ENCODE data around the gene SLC9A4. TPM values are rescaled to one million over a fixed set of nuclear protein-coding genes. Genes with fewer than 3 reads are reported as not detected.

The SLC9A4 gene
- total and polyA plus RNA-seq, 7 donors, result 0.04 TPM; not detected in 6

GRCh38 chr2:102439065-102439695 lies 33.8 kb upstream of the SLC9A4 start:
- Histone ChIP-seq H3K27me3 (no peaks in the 10 kb centered on the region), H3K36me3 (no peaks in the 10 kb centered on the region), H3K4me1 (no peaks in the 10 kb centered on the region), H3K4me3 (no peak overlapping the region), H3K9me3 (no peaks in the 10 kb centered on the region), H3K27ac (no peak overlapping the region)
- no peak for DNase-seq
- intact Hi-C loops (cut with DNase I), result no loop called here
- TF ChIP-seq POLR2AphosphoS5 (IDR thresholded peaks at IDR 0.05) (no peak), POLR2A (IDR thresholded peaks at IDR 0.05) (no peak), EP300 (IDR thresholded peaks at IDR 0.05) (no peak), CTCF (IDR thresholded peaks at IDR 0.05) (no peak)
- 74% methylated on average over 6 of the region's 6 CpGs for WGBS, 2 donors

GRCh38 chr2:102442967-102443828 lies 29.8 kb upstream of the SLC9A4 start:
- 24 to 27% methylated on average over 13 of the region's 13 CpGs for WGBS, 2 donors
- Histone ChIP-seq H3K27ac (no peak overlapping the region), H3K36me3 (no peaks in the 10 kb centered on the region), H3K4me3 (no peak overlapping the region), H3K27me3 (no peaks in the 10 kb centered on the region), H3K4me1 (no peaks in the 10 kb centered on the region), H3K9me3 (no peaks in the 10 kb centered on the region)
- intact Hi-C loops (cut with DNase I), result loop anchor here (10.0 kb wide), 1 partner anchor 1098 kb away; no protein-coding TSS in a partner anchor
- no peak for DNase-seq
- TF ChIP-seq CTCF (IDR thresholded peaks at IDR 0.05), result peak in 3 of 4 experiments; percentile 30 to 35 (median 34)
- no peak for TF ChIP-seq POLR2AphosphoS5 (IDR thresholded peaks at IDR 0.05)

GRCh38 chr2:102444233-102444632 lies 28.8 kb upstream of the SLC9A4 start:
- Histone ChIP-seq H3K36me3 (no peaks in the 10 kb centered on the region), H3K4me1 (no peaks in the 10 kb centered on the region), H3K9me3 (no peaks in the 10 kb centered on the region), H3K4me3 (no peak overlapping the region), H3K27me3 (no peaks in the 10 kb centered on the region), H3K27ac (no peak overlapping the region)
- intact Hi-C loops (cut with DNase I), result loop anchor here (10.0 kb wide), 1 partner anchor 1099 kb away; no protein-coding TSS in a partner anchor
- TF ChIP-seq EP300 (IDR thresholded peaks at IDR 0.05), result no peak
- no peak for TF ChIP-seq CTCF (IDR thresholded peaks at IDR 0.05)
- no peak for TF ChIP-seq POLR2A (IDR thresholded peaks at IDR 0.05)
- no peak for TF ChIP-seq POLR2AphosphoS5 (IDR thresholded peaks at IDR 0.05)
- no peak for DNase-seq
- 59 to 83% methylated on average over 3 of the region's 3 CpGs for WGBS, 2 donors

GRCh38 chr2:102446936-102447335 lies 26.1 kb upstream of the SLC9A4 start:
- 96 to 98% methylated on average over 9 of the region's 9 CpGs for WGBS, 2 donors
- no peaks in the 10 kb centered on the region for H3K4me1 ChIP-seq
- no peaks in the 10 kb centered on the region for H3K36me3 ChIP-seq
- TF ChIP-seq CTCF (IDR thresholded peaks at IDR 0.05), result no peak
- no peak for TF ChIP-seq POLR2AphosphoS5 (IDR thresholded peaks at IDR 0.05)
- TF ChIP-seq POLR2A (IDR thresholded peaks at IDR 0.05), result no peak
- TF ChIP-seq EP300 (IDR thresholded peaks at IDR 0.05), result no peak
- H3K27me3 ChIP-seq, result no peaks in the 10 kb centered on the region
- no peak overlapping the region for H3K4me3 ChIP-seq
- no peak overlapping the region for H3K27ac ChIP-seq
- intact Hi-C loops (cut with DNase I), result loop anchor here (10.0 kb wide), 1 partner anchor 1102 kb away; no protein-coding TSS in a partner anchor
- no peaks in the 10 kb centered on the region for H3K9me3 ChIP-seq
- no peak for DNase-seq
